Hematopoietic multipotent progenitor cell treated with erythropoietin and hydrocortisone succinate and interleukin-3 and kit ligand, for 4 days (in vitro differentiated cells): Measurements from ENCODE around the gene LGALS9.
"Not testable (repeated sequence)": the region's sequence is repeated elsewhere in the genome, so short reads cannot be mapped to it uniquely, and the experiment has no call there.

Experiments
- DNase-seq: peaks from one replicate; pipeline ENCODE4 v3.0.0-alpha.2; 2015

The LGALS9 gene

GRCh38 chr17:27603880-27604794 is 26.9 kb upstream of the LGALS9 start:
- peak; percentile 63 for DNase-seq

- no peak for DNase-seq
Measured at GRCh38 chr17:27605409-27605808, 25.6 kb upstream of the LGALS9 start.

- no peak for DNase-seq
Measured at GRCh38 chr17:27607521-27608091, 23.4 kb upstream of the LGALS9 start.

- DNase-seq: no peak
Measured at GRCh38 chr17:27608328-27609230, 22.4 kb upstream of the LGALS9 start.

- DNase-seq: peak; percentile 79
Measured at GRCh38 chr17:27609611-27610303, 21.2 kb upstream of the LGALS9 start.

GRCh38 chr17:27610304-27610677 is 20.7 kb upstream of the LGALS9 start:
- DNase-seq: no peak

- DNase-seq: no peak
Measured at GRCh38 chr17:27612160-27612770, 18.7 kb upstream of the LGALS9 start.

GRCh38 chr17:27613433-27613832 is 17.6 kb upstream of the LGALS9 start:
- peak; percentile 90 for DNase-seq

- no peak for DNase-seq
Measured at GRCh38 chr17:27615121-27615520, 15.9 kb upstream of the LGALS9 start.

GRCh38 chr17:27616414-27616813 is 14.6 kb upstream of the LGALS9 start:
- peak; percentile 56 for DNase-seq

- DNase-seq: no peak
Measured at GRCh38 chr17:27618417-27618816, 12.6 kb upstream of the LGALS9 start.

GRCh38 chr17:27620721-27621120 is 10.3 kb upstream of the LGALS9 start:
- no peak for DNase-seq

- DNase-seq: no peak
Measured at GRCh38 chr17:27621536-27621935, 9.5 kb upstream of the LGALS9 start.

GRCh38 chr17:27621942-27622559 is 8.9 kb upstream of the LGALS9 start:
- DNase-seq: no peak

- DNase-seq: no peak
Measured at GRCh38 chr17:27622986-27623385, 8.0 kb upstream of the LGALS9 start.

- DNase-seq: no peak
Measured at GRCh38 chr17:27623614-27624013, 7.4 kb upstream of the LGALS9 start.

- DNase-seq: no peak
Measured at GRCh38 chr17:27624539-27624938, 6.4 kb upstream of the LGALS9 start.

GRCh38 chr17:27625856-27626255 is 5.1 kb upstream of the LGALS9 start:
- no peak for DNase-seq

- no peak for DNase-seq
Measured at GRCh38 chr17:27627514-27627913, 3.5 kb upstream of the LGALS9 start.

GRCh38 chr17:27628376-27628775 is 2.6 kb upstream of the LGALS9 start:
- DNase-seq: no peak

- DNase-seq: not testable (repeated sequence)
Measured at GRCh38 chr17:27629260-27629659, 1.7 kb upstream of the LGALS9 start.

GRCh38 chr17:27631411-27631760 is 398 bp downstream of the LGALS9 start:
- peak; percentile 74 for DNase-seq
